HK-2 (cell line): ENCODE data around the gene PBLD.
A peak's percentile ranks its signal among the peaks of the same experiment; 100 is the strongest.

Experiments
- DNase-seq: peaks from one replicate; pipeline ENCODE4 v3.0.0-alpha.2; 2018; ENCODE audit not compliant: unreplicated experiment

PBLD gene

GRCh38 chr10:68332259-68333057, at the start of gene PBLD:
PBLD (minus strand) TSS chr10:68332928; CDS start chr10:68306844, 26,084 bp downstream.
- peak; percentile 82 for DNase-seq

- no peak for DNase-seq
Observed at GRCh38 chr10:68371604-68372003, 38.9 kb upstream of the PBLD start.

GRCh38 chr10:68367121-68367520, 34.4 kb upstream of the PBLD start:
- no peak for DNase-seq

DNA sequence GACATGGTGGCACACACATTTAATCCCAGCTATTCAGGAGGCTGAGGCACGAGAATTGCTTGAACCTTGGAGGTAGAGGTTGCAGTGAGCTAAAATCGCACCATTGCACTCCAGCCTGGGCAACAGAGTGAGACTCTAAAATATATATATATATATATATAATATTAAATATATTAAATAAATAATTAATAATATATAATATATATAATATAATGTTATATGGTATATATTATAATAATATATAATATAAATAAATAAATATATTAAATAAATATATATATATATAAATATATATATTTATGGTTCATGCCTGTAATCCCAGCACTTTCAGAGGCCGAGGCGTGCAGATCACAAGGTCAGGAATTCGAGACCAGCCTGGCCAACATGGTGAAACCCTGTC, 33.9 kb upstream of the PBLD start:
- no peak for DNase-seq

DNA sequence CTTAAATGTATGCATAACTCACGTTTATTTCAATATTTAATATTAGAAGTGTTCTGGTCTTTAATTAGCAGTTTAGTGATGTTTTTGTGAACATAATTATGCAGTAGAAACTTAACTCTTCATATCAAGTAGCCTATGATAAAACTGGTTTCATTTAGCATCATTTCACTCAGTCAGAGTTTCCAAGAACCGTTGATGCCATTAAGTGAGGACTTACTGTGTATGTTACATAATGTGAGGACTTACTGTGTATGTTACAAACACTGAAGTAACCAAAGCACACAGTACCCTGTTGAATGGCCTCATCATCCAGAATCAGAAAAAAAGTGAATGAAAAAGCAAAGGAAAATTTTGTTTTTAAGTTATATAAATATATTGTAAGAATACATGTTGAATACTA, 32.9 kb upstream of the PBLD start:
- no peak for DNase-seq

GRCh38 chr10:68364101-68364886, 31.6 kb upstream of the PBLD start:
- no peak for DNase-seq

- DNase-seq = no peak
Observed at GRCh38 chr10:68362590-68362989, 29.9 kb upstream of the PBLD start.

DNA sequence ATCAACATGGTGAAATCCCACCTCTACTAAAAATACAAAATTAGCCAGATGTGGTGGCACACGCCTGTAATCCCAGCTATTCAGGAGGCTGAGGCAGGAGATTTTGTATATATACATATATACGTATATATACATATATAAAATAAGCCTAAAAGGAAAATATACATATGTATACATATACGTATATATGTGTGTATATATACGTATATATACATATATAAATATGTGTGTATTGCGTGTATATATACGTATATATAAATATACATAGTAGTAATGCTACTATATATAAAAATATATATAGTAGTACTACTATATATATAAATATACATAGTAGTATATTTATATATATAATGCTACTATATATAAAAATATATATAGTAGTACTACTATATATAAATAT, 26.5 kb upstream of the PBLD start:
- no peak for DNase-seq

DNA sequence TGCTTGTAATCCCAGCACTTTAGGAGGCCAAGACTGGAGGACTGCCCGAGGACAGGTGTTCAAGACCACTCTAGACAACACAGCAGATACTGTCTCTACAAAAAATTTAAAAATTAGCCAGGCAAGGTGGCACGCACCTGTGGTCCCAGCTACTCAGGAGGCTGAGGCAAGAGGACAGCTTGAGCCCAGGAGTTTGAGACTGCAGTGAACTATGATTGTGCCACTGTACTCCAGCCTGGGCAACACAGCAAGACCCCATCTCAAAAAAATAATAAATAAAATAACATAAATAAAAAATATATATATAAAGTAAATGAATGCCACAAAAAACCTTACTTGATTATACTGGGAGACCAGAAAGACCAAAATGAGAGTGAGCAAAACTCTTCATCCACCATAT, 20.8 kb upstream of the PBLD start:
- DNase-seq = no peak

GRCh38 chr10:68348265-68348741, 15.6 kb upstream of the PBLD start:
- peak; percentile 50 for DNase-seq

GRCh38 chr10:68346774-68347173, 14.0 kb upstream of the PBLD start:
- no peak for DNase-seq

- no peak for DNase-seq
Observed at GRCh38 chr10:68345621-68346020, 12.9 kb upstream of the PBLD start.

GRCh38 chr10:68342909-68343516, 10.3 kb upstream of the PBLD start:
- no peak for DNase-seq

DNA sequence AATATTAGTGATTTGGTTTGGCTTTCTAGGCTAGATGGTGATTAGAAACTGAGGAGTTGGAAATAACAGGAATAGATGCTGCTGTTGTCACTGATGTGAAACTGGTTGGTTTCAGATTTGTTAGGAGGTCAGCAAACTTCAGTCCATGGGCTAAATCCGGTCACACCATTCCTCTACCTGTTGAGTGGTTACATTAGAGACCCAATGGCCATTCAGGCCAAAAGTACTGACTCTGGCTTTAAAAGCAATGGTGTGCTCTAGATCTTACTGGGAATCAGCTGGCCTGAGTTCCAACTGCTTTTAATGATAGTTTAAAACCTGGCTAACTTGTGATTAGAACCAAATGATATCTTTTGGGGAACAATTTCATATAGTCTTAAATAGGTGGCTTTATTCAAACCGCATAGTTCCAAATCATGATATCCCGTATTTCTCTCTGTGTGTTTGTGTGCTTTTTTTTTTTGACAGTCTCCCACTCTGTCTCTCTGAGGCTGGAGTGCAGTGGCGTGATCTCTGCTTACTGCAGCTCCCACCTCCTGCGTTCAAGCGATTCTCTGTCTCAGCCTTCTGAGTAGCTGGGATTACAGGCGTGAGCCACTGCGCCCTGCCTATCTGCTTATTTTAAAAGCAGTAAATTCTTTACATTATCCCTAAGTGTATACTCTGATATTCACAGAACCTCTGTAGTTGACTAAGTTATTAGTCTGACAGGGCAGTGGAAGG, 7.8 kb upstream of the PBLD start:
- no peak for DNase-seq

GRCh38 chr10:68336754-68337351, 4.1 kb upstream of the PBLD start:
- DNase-seq = no peak

GRCh38 chr10:68334672-68335467, 2.1 kb upstream of the PBLD start:
- no peak for DNase-seq

- DNase-seq = no peak
Observed at GRCh38 chr10:68333440-68334431, 1.0 kb upstream of the PBLD start.

- no peak for DNase-seq
Observed at GRCh38 chr10:68333058-68333395, 299 bp upstream of the PBLD start.

DNA sequence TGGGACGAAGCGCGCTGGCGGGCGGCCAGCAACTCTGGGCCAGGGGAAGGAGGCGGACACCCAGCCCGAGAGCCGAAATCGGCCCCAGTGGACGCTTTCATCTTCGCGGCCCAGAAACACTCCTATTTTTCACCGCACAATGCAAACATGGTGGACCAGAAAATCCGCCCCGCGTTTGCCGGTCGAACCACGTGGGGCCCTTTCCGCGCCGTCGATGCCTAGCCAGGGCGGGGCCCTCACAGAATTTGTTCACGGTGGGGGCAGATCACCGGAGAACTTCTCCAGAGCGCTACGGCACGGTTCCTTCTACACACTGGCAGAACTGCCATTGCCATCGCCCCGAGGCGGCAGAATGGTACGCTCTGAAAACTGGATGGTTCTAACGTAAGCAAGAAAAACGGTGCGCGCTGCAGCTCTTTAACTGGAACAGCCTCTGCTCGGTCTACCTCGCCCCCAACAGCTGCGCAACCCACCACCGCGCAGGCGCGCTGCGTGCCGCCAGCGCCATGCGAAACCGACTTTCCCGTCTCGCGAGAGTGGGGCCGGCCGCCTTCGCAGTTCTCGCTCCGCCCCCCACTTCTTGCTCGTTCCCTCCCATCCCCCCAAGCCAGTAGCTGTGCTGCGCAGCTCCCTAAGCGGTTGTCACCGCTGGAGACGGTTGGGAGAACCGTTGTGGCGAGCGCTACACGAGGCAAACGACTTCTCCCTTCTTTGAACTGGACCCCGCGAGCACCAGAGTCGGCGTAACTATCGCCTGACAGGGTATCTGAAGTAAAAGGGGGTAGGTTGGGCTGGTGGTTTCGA, 1.1 kb downstream of the PBLD start, which contains the start of gene HNRNPH3:
TSS of gene HNRNPH3 (plus strand) at position 610 of the 804 bp plus-strand sequence. CDS start 5,158 bp downstream, outside the sequence.
- DNase-seq = peak; percentile 99
